Cardiac septum (tissue), 1 donor: ENCODE measurements around the gene B3GNT3. TPM values are rescaled to one million over a fixed set of nuclear protein-coding genes. Genes with fewer than 3 reads are reported as not detected.

Experiments
- DNase-seq: peaks from one replicate; pipeline ENCODE4 v3.0.0-alpha.2; 2020; ENCODE audit warnings: low spot score
- intact Hi-C: fragments of 100-400 bp; cut with DNase I; formaldehyde crosslinking; loops from one replicate; pipeline ENCODE4 v1.14.0; 2022
- long read RNA-seq: library from polyadenylated mRNA; unstranded; transcript quantifications from one replicate; pipeline ENCODE4 v2.0.0, GENCODE V29; 2021
- total RNA-seq: library from RNA; stranded (reverse); fragmentation: NEBNext Ultra II Directional; extraction: Animal tissue kit (Norgen Biotek cat#: 25700); gene quantifications from one replicate; pipeline ENCODE4 v1.2.1, GENCODE V29; 2021
- donor health status: DM: no; HTN: no; CAD: no.

Gene B3GNT3
- total RNA-seq: not detected
- long read RNA-seq: 0 reads

- no peak for DNase-seq
- intact Hi-C loops: no loop called here
Observed at GRCh38 chr19:17794731-17795494, at the start of gene B3GNT3. TSS of gene B3GNT3 (plus strand) at chr19:17795138. CDS start at chr19:17807808, 12,670 bp downstream.

- intact Hi-C loops: no loop called here
- DNase-seq: peak; percentile 97
Observed at GRCh38 chr19:17747205-17748098, 47.5 kb upstream of the B3GNT3 start.

GRCh38 chr19:17748884-17749638 lies 45.9 kb upstream of the B3GNT3 start:
- intact Hi-C loops: no loop called here
- no peak for DNase-seq

- no peak for DNase-seq
- intact Hi-C loops: no loop called here
Observed at GRCh38 chr19:17749912-17750317, 45.0 kb upstream of the B3GNT3 start.

- intact Hi-C loops: no loop called here
- peak; percentile 83 for DNase-seq
Observed at GRCh38 chr19:17751103-17751911, 43.6 kb upstream of the B3GNT3 start, which contains the start of gene FCHO1. TSS of gene FCHO1 (plus strand) at chr19:17751477. CDS start at chr19:17755165, 3,688 bp downstream.

GRCh38 chr19:17751912-17752273 lies 43.0 kb upstream of the B3GNT3 start:
- DNase-seq: no peak
- intact Hi-C loops: no loop called here

- intact Hi-C loops: no loop called here
Observed at GRCh38 chr19:17752865-17753639, 41.9 kb upstream of the B3GNT3 start.

GRCh38 chr19:17753976-17754375 lies 41.0 kb upstream of the B3GNT3 start:
- no peak for DNase-seq

More at GRCh38 chr19:17752865-17753639, 41.9 kb upstream of the B3GNT3 start:
- no peak for DNase-seq

GRCh38 chr19:17754634-17755442 lies 40.1 kb upstream of the B3GNT3 start:
- DNase-seq: no peak
- intact Hi-C loops: no loop called here

More at GRCh38 chr19:17753976-17754375, 41.0 kb upstream of the B3GNT3 start:
- intact Hi-C loops: no loop called here

GRCh38 chr19:17755443-17755890 lies 39.5 kb upstream of the B3GNT3 start:
- no peak for DNase-seq
- intact Hi-C loops: no loop called here

GRCh38 chr19:17755977-17756670 lies 38.8 kb upstream of the B3GNT3 start:
- intact Hi-C loops: no loop called here
- DNase-seq: no peak

- intact Hi-C loops: no loop called here
- DNase-seq: no peak
Observed at GRCh38 chr19:17757125-17757524, 37.8 kb upstream of the B3GNT3 start.

GRCh38 chr19:17758515-17758914 lies 36.4 kb upstream of the B3GNT3 start:
- intact Hi-C loops: no loop called here
- DNase-seq: no peak

GRCh38 chr19:17761148-17761547 lies 33.8 kb upstream of the B3GNT3 start:
- DNase-seq: no peak
- intact Hi-C loops: no loop called here

- no peak for DNase-seq
- intact Hi-C loops: no loop called here
Observed at GRCh38 chr19:17762505-17763229, 32.3 kb upstream of the B3GNT3 start.

GRCh38 chr19:17764348-17764747 lies 30.6 kb upstream of the B3GNT3 start:
- DNase-seq: no peak
- intact Hi-C loops: no loop called here
